GM12878 (cell line): ENCODE data around the gene RINT1. TPM values are rescaled to one million over a fixed set of nuclear protein-coding genes. Genes with fewer than 3 reads are reported as not detected.

Experiments
- ATAC-seq: fragments of 200-7000 bp; cut with Tn5 transposase; 3 replicates; pipeline ENCODE4 v1.9.1; 2020; ENCODE audit warnings: mild to moderate bottlenecking, moderate library complexity
- BruUV-seq: library from RNA; stranded (reverse); fragments of 400-500 nt; replicated peaks from 2 replicates; lab custom pipeline; 2021; lab: Mats Ljungman, UMichigan
- CTCF ChIA-PET: fragments of 300-600 bp; sonication (Branson Sonifier 250); formaldehyde crosslinking; extraction: SDS; loops from one replicate; lab custom pipeline; 2021; ENCODE audit warnings: inconsistent platforms; lab: Yijun Ruan, JAX
- POLR2A ChIA-PET: fragments of 350-600 bp; formaldehyde crosslinking; extraction: SDS; loops from one replicate; lab custom pipeline; 2021; ENCODE audit warnings: inconsistent platforms; lab: Charles Lee
- RAD21 ChIA-PET: fragments of 300-600 bp; sonication (Branson Sonifier 250); formaldehyde crosslinking; loops from one replicate; lab custom pipeline; 2023; ENCODE audit warnings: antibody characterized with exemption; ENCODE audit not compliant: unreplicated experiment; lab: Charles Lee
- SMC1A ChIA-PET: fragments of 300-600 bp; sonication (Branson Sonifier 250); formaldehyde crosslinking; loops from one replicate; lab custom pipeline; 2023; ENCODE audit not compliant: unreplicated experiment, uncharacterized antibody; lab: Charles Lee
- DNase-seq: peaks from one replicate; pipeline ENCODE4 v3.0.0-alpha.2; 2011; ENCODE audit warnings: low read depth, low spot score
- FAIRE-seq: peaks from 3 replicates; lab custom pipeline; 2011; peaks lifted over from hg19 to GRCh38; lab: Jason Lieb, UNC
- H2AFZ ChIP-seq: 2 replicates; pipeline ENCODE4 v1.6.0; 2011; ENCODE audit warnings: low read depth, low read length, control low read depth; ENCODE audit not compliant: control insufficient read depth
- H3K27ac ChIP-seq: 2 replicates; pipeline ENCODE4 v1.5.1; 2011; ENCODE audit warnings: control low read depth; ENCODE audit not compliant: control insufficient read depth, insufficient read depth
- H3K27me3 ChIP-seq, 2 experiments: replicated peaks in 1 of 2; 2 replicates each; pipeline versions ENCODE4 v1.6.0 to v1.6.1; 2011; ENCODE audit warnings: low read length in 1 of 2; ENCODE audit not compliant: control insufficient read depth in 2 of 2, insufficient read depth in 2 of 2
- H3K36me3 ChIP-seq, 2 experiments: 2 replicates each; pipeline ENCODE4 v1.5.1; 2011; ENCODE audit warnings: low read length in 1 of 2; ENCODE audit not compliant: control insufficient read depth in 2 of 2, insufficient read depth in 2 of 2
- H3K4me1 ChIP-seq: 2 replicates; pipeline ENCODE4 v1.6.1; 2011; ENCODE audit warnings: mild to moderate bottlenecking, low read length, moderate library complexity, mixed read lengths; ENCODE audit not compliant: control insufficient read depth, insufficient read depth
- H3K4me2 ChIP-seq: 2 replicates; pipeline ENCODE4 v1.6.0; 2011; ENCODE audit warnings: control low read depth; ENCODE audit not compliant: control insufficient read depth, insufficient read depth
- H3K4me3 ChIP-seq: fragments of 200-600 bp; sonication (generic); 2 replicates; pipeline ENCODE4 v1.5.1; 2016
- H3K79me2 ChIP-seq: 2 replicates; pipeline ENCODE4 v1.6.0; 2011; ENCODE audit warnings: low read length; ENCODE audit not compliant: control insufficient read depth, insufficient read depth
- H3K9ac ChIP-seq: 2 replicates; pipeline ENCODE4 v1.8.0; 2011; ENCODE audit warnings: low read length, control low read depth, mixed read lengths; ENCODE audit not compliant: control insufficient read depth, insufficient read depth
- H3K9me3 ChIP-seq: replicated peaks from 3 replicates; pipeline ENCODE4 v1.5.1; 2011; ENCODE audit warnings: mild to moderate bottlenecking, low read length; ENCODE audit not compliant: control insufficient read depth, insufficient read depth
- H4K20me1 ChIP-seq: 2 replicates; pipeline ENCODE4 v1.6.0; 2011; ENCODE audit not compliant: control insufficient read depth, insufficient read depth
- EP300 ChIP-seq, 2 experiments: fragments of 150-350 bp in 1 of 2; IDR thresholded peaks; 2 replicates each; pipeline ENCODE4 v1.6.1; 2011 to 2012; ENCODE audit warnings: low read depth in 2 of 2, low read length in 2 of 2, borderline replicate concordance in 1 of 2, improper control_type of control experiment in 1 of 2, inconsistent platforms in 1 of 2; ENCODE audit not compliant: control insufficient read depth in 1 of 2
- KAT2A ChIP-seq: conservative IDR thresholded peaks from 2 replicates; pipeline ENCODE4 v1.6.1; 2011; ENCODE audit warnings: low read depth, low read length; ENCODE audit not compliant: control insufficient read depth
- NRF1 ChIP-seq: conservative IDR thresholded peaks from 2 replicates; pipeline ENCODE4 v1.6.1; 2011; ENCODE audit warnings: mild to moderate bottlenecking, low read depth, low read length, improper control_type of control experiment
- ZNF687 ChIP-seq: fragments of 450-650 bp; IDR thresholded peaks from 2 replicates; pipeline ENCODE4 v1.6.1; 2017; ENCODE audit warnings: mild to moderate bottlenecking, moderate library complexity
- WGBS: methylation state at CpG from one replicate; pipeline ENCODE4 v1.1.6; 2016; ENCODE audit warnings: low lambda C conversion rate; ENCODE audit not compliant: insufficient replicate concordance, insufficient coverage; ENCODE audit errors: missing lambda C conversion rate; 5-methylcytosine and 5-hydroxymethylcytosine counted together
- in situ Hi-C: fragments of 300-500 bp; cut with MboI; formaldehyde crosslinking; loops from 9 replicates; pipeline ENCODE4 v1.14.3; 2018; ENCODE audit warnings: mixed read lengths
- intact Hi-C: fragments of 100-400 bp; cut with micrococcal nuclease; formaldehyde crosslinking; loops from one replicate; pipeline ENCODE4 v1.14.2; 2022; ENCODE audit not compliant: unreplicated experiment
- polyA plus RNA-seq, 11 experiments: library from polyadenylated mRNA; depleted of rRNA in 4 of 11; unstranded in 6 of 11; stranded (reverse) in 5 of 11; fragments of >200 nt; fragmentation: Nextera tagmentation in 4 of 11; fragmentation: Illumina TruSeq in 1 of 11; extraction: Ambion mirVana in 4 of 11; extraction: Trizol in 1 of 11; gene quantifications; 1 replicate in 1 of 11; 2 replicates in 10 of 11; pipeline versions ENCODE4 v1.2.1 to v1.2.3, GENCODE V29; 2011 to 2016; ENCODE audit warnings: inconsistent platforms in 2 of 11, missing spikeins in 2 of 11, low read depth in 1 of 11
- total RNA-seq, 4 experiments: library from RNA; depleted of rRNA in 3 of 4; stranded (reverse); fragments of >200 nt in 3 of 4; fragmentation: Illumina TruSeq in 1 of 4; extraction: Trizol in 1 of 4; gene quantifications; 2 replicates each; pipeline versions ENCODE4 v1.2.1 to v1.2.3, GENCODE V29; 2013 to 2021

Gene RINT1
- total and polyA plus RNA-seq, 10 of the 15 experiments (the other 5 are each of a cell fraction or from before 2014, with no cell fraction given): 6.7 to 32.3 (median 17.3) TPM

DNA sequence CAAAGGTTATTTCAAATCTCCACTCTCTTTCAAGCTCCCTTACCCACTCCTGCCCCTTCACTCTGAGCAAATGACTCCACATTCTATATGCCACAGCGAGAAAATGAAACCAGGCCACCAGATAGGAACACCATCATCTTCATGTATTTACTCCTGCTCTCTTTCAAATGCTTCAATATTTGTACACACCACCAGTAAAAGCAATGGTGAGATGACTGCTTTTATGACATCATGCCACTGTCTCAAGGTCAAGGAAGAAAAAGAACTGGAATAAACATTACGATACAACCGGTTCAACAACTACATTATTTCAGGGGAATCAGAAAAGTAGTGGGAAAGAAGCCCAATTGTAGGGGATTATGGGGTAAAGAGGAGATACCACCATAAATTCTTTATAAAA, 42.6 kb upstream of the RINT1 start:
- no peaks in the 10 kb centered on the region for H4K20me1 ChIP-seq
- no peak for FAIRE-seq
- no peak overlapping the region for H3K9ac ChIP-seq
- no peak for ATAC-seq
- no peak overlapping the region for H2AFZ ChIP-seq
- ChIA-PET CTCF (interaction anchor here (0.9 kb wide), 1 partner anchor 9 kb away, joined by 3 read pairs; no protein-coding TSS in a partner anchor), RAD21 (interaction anchor here (0.6 kb wide), 1 partner anchor 554 kb away, joined by 3 read pairs; no protein-coding TSS in a partner anchor), SMC1A (no interaction called here), POLR2A (interaction anchor here (0.6 kb wide), 2 partner anchors 17 to 497 kb away, joined by 3 to 6 read pairs; no protein-coding TSS in a partner anchor)
- in situ Hi-C loops (no loop called here), intact Hi-C loops (no loop called here)
- no peak overlapping the region for H3K4me3 ChIP-seq
- H3K36me3 ChIP-seq: peaks cover 1 to 10% of the 10 kb centered on the region in 2 experiments; a peak in 3 of 4 replicates
- no peak overlapping the region for H3K27ac ChIP-seq
- H3K79me2 ChIP-seq: no peaks in the 10 kb centered on the region
- 99% methylated on average over 3 of the region's 3 CpGs for WGBS
- no TSS peak for BruUV-seq
- no peaks in the 10 kb centered on the region for H3K9me3 ChIP-seq
- no peaks in the 10 kb centered on the region for H3K27me3 ChIP-seq
- no peaks in the 10 kb centered on the region for H3K4me1 ChIP-seq
- TF ChIP-seq ZNF687: no peak
- TF ChIP-seq NRF1: no peak
- no peak for TF ChIP-seq EP300 (IDR thresholded peaks at IDR 0.05; ENCODE audit: borderline replicate concordance in 1 of 2, control insufficient read depth in 1 of 2, low read depth in 2 of 2, low read length in 2 of 2)
- no peak for TF ChIP-seq KAT2A
- DNase-seq: no peak
- H3K4me2 ChIP-seq: no peak overlapping the region
